Measurements from ENCODE around the gene CARM1.
"Not testable (repeated sequence)": the region's sequence is repeated elsewhere in the genome, so short reads cannot be mapped to it uniquely, and the experiment has no call there.

CARM1 gene

DNA sequence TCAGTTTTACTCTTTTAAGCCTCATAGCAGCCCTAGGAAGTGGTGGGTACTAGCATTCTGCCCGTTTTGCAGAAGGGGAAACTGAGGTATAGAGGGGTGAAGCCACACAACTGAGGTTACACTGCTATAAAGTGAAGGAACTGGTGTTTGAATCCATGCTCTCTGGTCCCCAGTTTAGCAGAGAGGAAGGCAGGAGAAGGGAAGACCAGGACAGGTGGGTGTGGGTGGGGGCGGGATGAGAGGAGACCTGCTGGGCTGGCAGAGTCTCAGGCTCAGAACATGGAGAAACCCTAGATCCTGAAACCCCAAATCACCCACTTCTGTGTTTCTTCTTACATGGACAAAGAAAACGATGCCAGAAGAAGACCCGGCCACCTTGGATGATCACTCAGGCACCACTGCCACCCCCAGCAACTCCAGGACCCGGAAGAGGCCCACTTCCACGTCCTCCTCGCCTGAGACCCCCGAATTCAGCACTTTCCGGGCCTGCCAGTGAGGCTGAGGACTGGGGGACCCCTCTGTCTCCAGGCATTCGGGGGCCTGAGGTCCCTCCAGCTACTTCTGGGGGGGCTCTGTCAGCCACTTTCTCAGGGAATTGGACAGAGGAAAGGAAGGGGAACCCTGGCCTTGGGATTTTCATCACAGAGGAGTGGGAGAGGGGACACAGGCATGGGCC lies 2.3 kb upstream of the CARM1 start:
- in situ Hi-C loops (cut with MboI; ENCODE audit: low sequenced_read_pairs, unreplicated experiment) = no loop called here
- no peak for DNase-seq (ENCODE audit: low spot score)
- TF ChIP-seq, protein P1, sequence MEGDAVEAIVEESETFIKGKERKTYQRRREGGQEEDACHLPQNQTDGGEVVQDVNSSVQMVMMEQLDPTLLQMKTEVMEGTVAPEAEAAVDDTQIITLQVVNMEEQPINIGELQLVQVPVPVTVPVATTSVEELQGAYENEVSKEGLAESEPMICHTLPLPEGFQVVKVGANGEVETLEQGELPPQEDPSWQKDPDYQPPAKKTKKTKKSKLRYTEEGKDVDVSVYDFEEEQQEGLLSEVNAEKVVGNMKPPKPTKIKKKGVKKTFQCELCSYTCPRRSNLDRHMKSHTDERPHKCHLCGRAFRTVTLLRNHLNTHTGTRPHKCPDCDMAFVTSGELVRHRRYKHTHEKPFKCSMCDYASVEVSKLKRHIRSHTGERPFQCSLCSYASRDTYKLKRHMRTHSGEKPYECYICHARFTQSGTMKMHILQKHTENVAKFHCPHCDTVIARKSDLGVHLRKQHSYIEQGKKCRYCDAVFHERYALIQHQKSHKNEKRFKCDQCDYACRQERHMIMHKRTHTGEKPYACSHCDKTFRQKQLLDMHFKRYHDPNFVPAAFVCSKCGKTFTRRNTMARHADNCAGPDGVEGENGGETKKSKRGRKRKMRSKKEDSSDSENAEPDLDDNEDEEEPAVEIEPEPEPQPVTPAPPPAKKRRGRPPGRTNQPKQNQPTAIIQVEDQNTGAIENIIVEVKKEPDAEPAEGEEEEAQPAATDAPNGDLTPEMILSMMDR (IDR thresholded peaks at IDR 0.05; ENCODE audit: borderline replicate concordance, control extremely low read depth, extremely low read depth, insufficient read depth, missing control alignments) = no peak

DNA sequence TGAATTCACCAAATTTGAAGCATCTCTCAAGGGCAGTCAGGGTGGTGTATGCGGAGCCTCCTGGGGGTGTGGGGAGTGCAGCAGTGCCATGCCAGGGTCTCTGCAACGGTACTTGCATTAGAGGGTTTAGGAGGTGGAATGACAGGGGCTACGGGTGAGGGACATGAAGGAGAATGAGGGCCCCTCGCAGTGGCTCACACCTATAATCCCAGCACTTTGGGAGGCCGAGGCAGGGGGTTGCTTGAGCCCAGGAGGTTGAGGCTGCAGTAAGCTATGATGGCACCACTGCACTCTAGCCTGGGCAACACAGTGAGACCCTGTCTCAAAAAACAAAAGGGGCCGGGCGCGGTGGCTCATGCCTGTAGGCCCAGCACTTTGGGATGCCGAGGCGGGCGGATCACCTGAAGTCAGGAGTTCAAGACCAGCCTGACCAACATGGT lies 1.5 kb upstream of the CARM1 start:
- in situ Hi-C loops (cut with MboI; ENCODE audit: low sequenced_read_pairs, unreplicated experiment); DNase-seq (ENCODE audit: low spot score): not testable (repeated sequence)

DNA sequence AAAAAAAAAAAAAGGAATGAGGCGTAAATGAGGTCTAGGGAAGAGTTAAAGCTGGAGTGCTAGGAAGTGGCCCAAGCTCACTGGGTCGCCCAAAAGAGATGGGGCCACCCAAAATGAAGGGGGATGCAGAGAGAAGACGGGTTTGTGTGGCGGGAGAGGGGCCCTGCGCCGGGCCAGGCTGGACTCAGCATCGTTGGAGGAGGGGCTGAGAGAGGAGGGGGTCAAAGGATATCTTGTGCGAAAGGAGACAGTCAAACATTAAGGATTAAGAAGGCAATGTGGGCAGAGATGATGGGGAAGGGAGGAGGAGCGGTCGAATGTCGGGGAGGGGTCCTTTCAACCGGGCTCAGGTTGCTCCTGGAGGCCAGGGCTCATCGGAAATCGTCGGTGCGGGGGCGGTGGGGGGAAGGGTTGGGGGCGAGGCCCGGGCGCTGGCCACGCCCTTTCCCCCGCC lies 825 bp upstream of the CARM1 start:
- no peak for DNase-seq (ENCODE audit: low spot score)
- in situ Hi-C loops (cut with MboI; ENCODE audit: low sequenced_read_pairs, unreplicated experiment) = no loop called here

DNA sequence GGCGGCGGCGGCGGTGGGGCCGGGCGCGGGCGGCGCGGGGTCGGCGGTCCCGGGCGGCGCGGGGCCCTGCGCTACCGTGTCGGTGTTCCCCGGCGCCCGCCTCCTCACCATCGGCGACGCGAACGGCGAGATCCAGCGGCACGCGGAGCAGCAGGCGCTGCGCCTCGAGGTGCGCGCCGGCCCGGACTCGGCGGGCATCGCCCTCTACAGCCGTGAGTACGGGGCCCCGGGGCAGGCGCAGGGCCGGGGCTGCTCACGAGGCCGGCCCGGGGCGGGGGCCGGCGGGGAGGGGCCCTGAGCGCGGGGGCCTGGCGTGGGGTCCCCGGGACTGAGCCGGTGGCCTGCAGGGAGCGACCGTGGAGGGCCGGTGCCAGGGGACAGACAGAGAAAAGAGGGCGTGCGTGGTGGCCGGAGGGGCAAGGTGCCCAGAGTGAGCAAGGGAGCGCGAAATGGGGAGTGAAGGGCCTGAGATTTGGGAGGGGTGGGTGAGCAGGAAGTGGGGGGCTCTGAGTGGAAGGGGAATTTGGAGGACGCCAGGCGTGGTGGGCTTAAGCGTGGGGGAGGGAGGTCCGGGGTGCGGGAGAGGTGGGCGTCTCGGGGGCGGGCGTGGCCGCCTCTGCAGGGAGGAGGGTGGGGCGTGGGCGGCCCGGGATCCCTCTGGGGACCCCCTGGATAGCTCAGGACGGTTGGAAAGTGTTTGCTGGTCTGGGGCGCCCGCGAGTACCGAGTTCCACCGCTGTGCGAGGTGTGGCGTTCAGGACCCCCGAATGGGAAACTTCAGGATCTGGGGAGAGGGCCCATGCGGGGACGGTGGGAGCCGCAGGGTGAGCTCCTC lies 575 bp downstream of the CARM1 start:
- TF ChIP-seq, protein P1 (IDR thresholded peaks at IDR 0.05; ENCODE audit: borderline replicate concordance, control extremely low read depth, extremely low read depth, insufficient read depth, missing control alignments) = no peak
- DNase-seq (ENCODE audit: low spot score) = no peak
- in situ Hi-C loops (cut with MboI; ENCODE audit: low sequenced_read_pairs, unreplicated experiment) = no loop called here

More for the DNA sequence above, 825 bp upstream of the CARM1 start:
- TF ChIP-seq, protein P1 (IDR thresholded peaks at IDR 0.05; ENCODE audit: borderline replicate concordance, control extremely low read depth, extremely low read depth, insufficient read depth, missing control alignments) = no peak

DNA sequence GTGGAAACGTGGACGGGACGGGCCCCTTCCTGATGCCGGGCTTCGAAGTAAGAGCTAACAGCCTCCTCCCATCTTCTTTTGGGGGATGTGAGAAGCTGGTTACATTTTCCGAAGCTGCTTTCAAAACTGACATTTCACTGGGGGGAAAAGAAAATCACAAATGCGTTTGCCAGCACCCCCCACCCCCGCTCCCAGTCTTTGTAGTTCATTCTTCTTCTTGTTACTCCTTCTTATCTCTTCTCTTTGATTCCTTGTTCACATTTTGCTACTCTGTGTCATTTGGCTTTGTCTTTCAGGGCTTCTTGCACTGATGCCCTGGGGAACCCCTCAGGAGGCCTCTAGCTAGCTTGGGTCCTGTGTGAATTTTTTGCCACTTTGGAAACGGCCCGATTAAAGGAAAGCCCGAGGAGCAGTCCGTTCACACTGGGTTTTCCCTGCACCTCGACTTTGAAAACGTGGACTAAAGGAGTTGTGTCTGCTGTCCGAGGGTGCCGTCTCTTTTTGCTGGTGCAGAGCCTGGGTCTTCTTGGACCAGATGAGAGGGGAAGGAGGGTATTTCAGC lies 1.3 kb downstream of the CARM1 start:
- TF ChIP-seq, protein P1 (IDR thresholded peaks at IDR 0.05; ENCODE audit: borderline replicate concordance, control extremely low read depth, extremely low read depth, insufficient read depth, missing control alignments) = no peak
- no peak for DNase-seq (ENCODE audit: low spot score)
- in situ Hi-C loops (cut with MboI; ENCODE audit: low sequenced_read_pairs, unreplicated experiment) = no loop called here

DNA sequence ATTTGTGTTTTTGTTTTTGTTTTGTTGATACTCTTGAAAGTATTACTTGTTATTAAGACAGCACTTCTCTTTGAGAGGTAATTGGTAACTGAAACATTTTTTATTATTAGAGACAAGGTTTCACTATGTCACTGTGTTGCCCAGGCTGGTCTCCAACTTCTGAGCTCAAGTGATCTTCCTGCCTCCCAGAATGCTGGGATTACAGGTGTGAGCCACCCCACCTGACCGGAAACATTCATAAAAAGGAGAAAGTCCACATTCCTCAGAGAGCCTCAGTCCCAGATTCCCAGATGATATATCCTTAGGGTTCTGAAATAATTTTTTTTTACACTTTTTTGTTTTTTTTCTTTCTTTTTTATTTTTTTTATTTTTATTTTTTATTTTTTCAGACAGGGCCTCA lies 2.7 kb downstream of the CARM1 start:
- no peak for DNase-seq (ENCODE audit: low spot score)
- in situ Hi-C loops (cut with MboI; ENCODE audit: low sequenced_read_pairs, unreplicated experiment) = no loop called here
- TF ChIP-seq, protein P1 (IDR thresholded peaks at IDR 0.05; ENCODE audit: borderline replicate concordance, control extremely low read depth, extremely low read depth, insufficient read depth, missing control alignments) = no peak
